Mesendoderm (in vitro differentiated cells): Measurements from ENCODE around the gene FAM81B.

Source experiments
- DNase-seq: peaks from one replicate; pipeline ENCODE4 v3.0.0; 2013
- H2AK5ac ChIP-seq: 2 replicates; pipeline ENCODE4 v1.6.1; 2013; ENCODE audit warnings: low read length, inconsistent platforms
- H2BK120ac ChIP-seq: 2 replicates; pipeline ENCODE4 v1.6.1; 2013; ENCODE audit warnings: low read depth, mild to moderate bottlenecking, low read length, moderate library complexity, mixed read lengths
- H2BK15ac ChIP-seq: replicated peaks from 2 replicates; pipeline ENCODE4 v1.6.1; 2013; ENCODE audit warnings: low read depth, mild to moderate bottlenecking, moderate library complexity
- H2BK5ac ChIP-seq: 2 replicates; pipeline ENCODE4 v1.6.1; 2013; ENCODE audit warnings: low read length, inconsistent platforms
- H3K18ac ChIP-seq: 2 replicates; pipeline ENCODE4 v1.6.1; 2013; ENCODE audit warnings: mild to moderate bottlenecking, low read length, mixed read lengths
- H3K23ac ChIP-seq: one replicate; pipeline ENCODE4 v1.6.1; 2013; ENCODE audit warnings: low read length
- H3K27ac ChIP-seq: 2 replicates; pipeline ENCODE4 v1.5.1; 2013; ENCODE audit warnings: low read depth, mild to moderate bottlenecking, inconsistent platforms, low read length, moderate library complexity
- H3K27me3 ChIP-seq: 2 replicates; pipeline ENCODE4 v1.6.1; 2013; ENCODE audit warnings: low read length, control low read depth, mild to moderate bottlenecking, inconsistent platforms; ENCODE audit not compliant: insufficient read depth, poor library complexity
- H3K36me3 ChIP-seq: 2 replicates; pipeline ENCODE4 v1.6.1; 2013; ENCODE audit warnings: low read length, inconsistent platforms; ENCODE audit not compliant: control insufficient read depth, insufficient read depth
- H3K4ac ChIP-seq: one replicate; pipeline ENCODE4 v1.6.1; 2013; ENCODE audit warnings: low read depth, mild to moderate bottlenecking, low read length, moderate library complexity
- H3K4me1 ChIP-seq: 2 replicates; pipeline ENCODE4 v1.6.1; 2013; ENCODE audit warnings: low read depth, low read length, inconsistent platforms; ENCODE audit not compliant: control insufficient read depth
- H3K4me2 ChIP-seq: 2 replicates; pipeline ENCODE4 v1.6.1; 2013; ENCODE audit warnings: low read length
- H3K4me3 ChIP-seq: 2 replicates; pipeline ENCODE4 v1.5.1; 2013; ENCODE audit warnings: mild to moderate bottlenecking, low read length
- H3K56ac ChIP-seq: one replicate; pipeline ENCODE4 v1.6.1; 2013; ENCODE audit warnings: low read length
- H3K79me1 ChIP-seq: 2 replicates; pipeline ENCODE4 v1.6.1; 2013; ENCODE audit warnings: low read length, inconsistent platforms
- H3K79me2 ChIP-seq: 2 replicates; pipeline ENCODE4 v1.6.1; 2013; ENCODE audit warnings: mild to moderate bottlenecking, low read length; ENCODE audit not compliant: control insufficient read depth, insufficient read depth
- H3K9ac ChIP-seq: 2 replicates; pipeline ENCODE4 v1.6.1; 2013; ENCODE audit warnings: low read length, inconsistent platforms
- H4K5ac ChIP-seq: one replicate; pipeline ENCODE4 v1.6.1; 2013; ENCODE audit warnings: low read length
- H4K8ac ChIP-seq: one replicate; pipeline ENCODE4 v1.6.1; 2013; ENCODE audit warnings: low read depth, mild to moderate bottlenecking, control low read depth, low read length, moderate library complexity
- WGBS: extraction: QIAGEN DNeasy Blood & Tissue Kit; methylation state at CpG from one replicate; pipeline ENCODE4 v1.1.7; 2013; ENCODE audit warnings: low lambda C conversion rate, missing lambda C conversion rate; ENCODE audit not compliant: insufficient coverage; ENCODE audit errors: extremely low coverage; 5-methylcytosine and 5-hydroxymethylcytosine counted together

FAM81B gene

DNA sequence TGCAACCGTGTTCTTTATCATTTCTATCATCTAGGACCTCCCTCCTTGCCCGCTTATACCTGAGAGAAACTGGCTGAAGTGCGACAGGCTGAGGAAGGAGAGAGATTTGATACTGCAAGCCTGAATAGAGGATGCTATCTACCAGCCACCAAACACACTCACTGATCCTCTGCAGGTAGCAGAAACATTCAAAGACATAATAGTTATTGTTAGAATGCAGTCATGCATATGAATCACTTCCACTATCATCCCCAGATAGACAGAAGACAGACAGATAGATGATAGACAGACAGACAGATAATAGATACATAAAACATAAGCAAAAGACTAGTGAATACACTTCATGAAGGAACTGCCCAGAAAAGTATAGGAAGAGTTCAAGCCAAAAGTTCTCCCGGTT is 32.9 kb downstream of the FAM81B start:
- Histone ChIP-seq H3K36me3 (no peaks in the 10 kb centered on the region), H4K8ac (no peak overlapping the region), H3K56ac (no peak overlapping the region), H3K79me1 (no peaks in the 10 kb centered on the region), H3K27me3 (no peaks in the 10 kb centered on the region), H3K4me2 (no peak overlapping the region), H2AK5ac (no peak overlapping the region), H3K18ac (no peak overlapping the region), H3K27ac (no peak overlapping the region), H2BK5ac (no peak overlapping the region), H3K4me1 (no peaks in the 10 kb centered on the region), H3K23ac (no peak overlapping the region), H3K9ac (no peak overlapping the region), H2BK15ac (no peak overlapping the region), H3K4me3 (no peak overlapping the region), H3K4ac (no peak overlapping the region), H3K79me2 (no peaks in the 10 kb centered on the region), H4K5ac (no peak overlapping the region), H2BK120ac (no peak overlapping the region)
- WGBS, result no CpG with 5 or more reads among the region's 4 CpGs
- no peak for DNase-seq

GRCh38 chr5:95424526-95424925 is 33.4 kb downstream of the FAM81B start:
- Histone ChIP-seq H4K5ac (no peak overlapping the region), H3K23ac (no peak overlapping the region), H3K4ac (no peak overlapping the region), H3K4me2 (no peak overlapping the region), H3K27me3 (no peaks in the 10 kb centered on the region), H4K8ac (no peak overlapping the region), H2BK15ac (no peak overlapping the region), H3K56ac (no peak overlapping the region), H3K36me3 (no peaks in the 10 kb centered on the region), H3K79me1 (no peaks in the 10 kb centered on the region), H3K4me1 (no peaks in the 10 kb centered on the region), H3K9ac (no peak overlapping the region), H3K18ac (no peak overlapping the region), H3K4me3 (no peak overlapping the region), H3K27ac (no peak overlapping the region), H2BK120ac (no peak overlapping the region), H2BK5ac (no peak overlapping the region), H3K79me2 (no peaks in the 10 kb centered on the region), H2AK5ac (no peak overlapping the region)
- no peak for DNase-seq
- WGBS, result no CpG with 5 or more reads among the region's 1 CpG

- H3K36me3 ChIP-seq, result no peaks in the 10 kb centered on the region
- no peaks in the 10 kb centered on the region for H3K79me1 ChIP-seq
- H3K27ac ChIP-seq, result no peak overlapping the region
- H3K9ac ChIP-seq, result no peak overlapping the region
- no peak overlapping the region for H2BK5ac ChIP-seq
- no peak overlapping the region for H3K23ac ChIP-seq
- no peak overlapping the region for H2BK120ac ChIP-seq
- no peak overlapping the region for H4K5ac ChIP-seq
- no CpG with 5 or more reads among the region's 5 CpGs for WGBS
- no peak overlapping the region for H2AK5ac ChIP-seq
- no peak overlapping the region for H3K18ac ChIP-seq
- no peak overlapping the region for H4K8ac ChIP-seq
- H3K4ac ChIP-seq, result no peak overlapping the region
- no peak overlapping the region for H3K4me2 ChIP-seq
- H3K4me3 ChIP-seq, result no peak overlapping the region
- no peaks in the 10 kb centered on the region for H3K4me1 ChIP-seq
- no peaks in the 10 kb centered on the region for H3K27me3 ChIP-seq
- no peaks in the 10 kb centered on the region for H3K79me2 ChIP-seq
- DNase-seq, result no peak
- H2BK15ac ChIP-seq, result no peak overlapping the region
- H3K56ac ChIP-seq, result no peak overlapping the region
Measured at GRCh38 chr5:95426227-95426626, 35.1 kb downstream of the FAM81B start.

DNA sequence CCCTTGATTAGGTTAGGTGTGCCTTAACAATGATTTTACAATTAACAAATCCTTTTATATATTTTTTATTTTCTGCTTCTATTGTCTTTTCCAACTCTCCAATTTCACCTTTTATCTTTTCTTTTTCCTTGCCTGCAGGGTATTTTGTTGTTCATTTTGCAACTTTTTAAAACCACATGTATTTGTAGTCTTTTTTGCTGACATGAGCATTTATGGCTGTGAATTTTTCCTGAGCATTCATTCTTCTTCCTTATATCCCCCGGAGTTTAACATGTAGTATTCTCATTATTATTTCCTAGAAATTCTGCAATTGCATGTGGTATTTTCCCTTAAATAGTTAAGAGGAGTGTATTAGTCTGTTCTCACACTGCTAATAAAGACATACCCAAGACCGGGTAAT is 41.6 kb downstream of the FAM81B start:
- H3K56ac ChIP-seq, result no peak overlapping the region
- H2BK120ac ChIP-seq, result no peak overlapping the region
- no peak overlapping the region for H4K8ac ChIP-seq
- no peak overlapping the region for H3K4ac ChIP-seq
- no peak overlapping the region for H3K9ac ChIP-seq
- DNase-seq, result no peak
- no peak overlapping the region for H3K4me3 ChIP-seq
- no peak overlapping the region for H2BK15ac ChIP-seq
- H3K27me3 ChIP-seq, result no peaks in the 10 kb centered on the region
- H3K79me1 ChIP-seq, result no peaks in the 10 kb centered on the region
- no peak overlapping the region for H3K18ac ChIP-seq
- H2AK5ac ChIP-seq, result no peak overlapping the region
- no peak overlapping the region for H3K4me2 ChIP-seq
- no peak overlapping the region for H3K23ac ChIP-seq
- no peaks in the 10 kb centered on the region for H3K36me3 ChIP-seq
- no peaks in the 10 kb centered on the region for H3K79me2 ChIP-seq
- no CpG with 5 or more reads among the region's 2 CpGs for WGBS
- H3K4me1 ChIP-seq, result no peaks in the 10 kb centered on the region
- no peak overlapping the region for H2BK5ac ChIP-seq
- H3K27ac ChIP-seq, result no peak overlapping the region
- no peak overlapping the region for H4K5ac ChIP-seq

DNA sequence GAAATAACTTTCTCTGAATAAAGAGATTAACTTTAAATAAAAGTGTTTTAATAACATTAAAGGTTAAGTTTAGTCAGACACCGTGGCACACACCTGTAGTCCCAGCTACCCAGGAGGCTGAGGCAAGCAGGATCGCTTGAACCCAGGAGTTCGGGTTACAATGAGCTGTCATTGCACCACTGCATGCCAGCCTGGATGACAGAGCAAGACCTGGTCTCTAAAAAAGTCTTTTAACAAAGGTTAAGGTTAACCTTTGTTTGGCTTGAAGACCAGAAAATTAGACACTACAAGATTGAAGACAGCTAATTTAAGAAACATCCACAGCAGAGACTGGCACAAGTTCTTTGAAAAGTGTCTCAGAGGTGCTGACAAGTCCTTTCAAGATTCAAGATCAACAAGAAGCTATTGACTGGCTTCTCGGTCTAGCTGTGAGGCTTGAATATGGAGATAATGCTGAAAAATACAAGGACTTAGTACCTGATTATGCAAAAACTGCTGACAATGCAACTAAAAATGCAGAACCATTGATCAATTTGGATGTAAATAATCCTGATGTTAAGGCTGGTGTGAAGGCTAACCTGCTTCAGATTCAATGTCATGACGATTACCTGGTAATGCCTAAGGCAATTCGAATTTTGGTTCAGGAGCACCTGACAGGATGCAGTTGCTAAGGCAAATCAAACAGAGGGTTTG is 48.8 kb downstream of the FAM81B start:
- DNase-seq, result peak; percentile 66
- no peak overlapping the region for H3K56ac ChIP-seq
- no peaks in the 10 kb centered on the region for H3K27me3 ChIP-seq
- no peak overlapping the region for H3K23ac ChIP-seq
- H2BK120ac ChIP-seq, result no peak overlapping the region
- H3K27ac ChIP-seq, result peak overlapping the region; percentile 37
- H3K4ac ChIP-seq, result no peak overlapping the region
- no peaks in the 10 kb centered on the region for H3K79me1 ChIP-seq
- H4K5ac ChIP-seq, result no peak overlapping the region
- H2BK5ac ChIP-seq, result no peak overlapping the region
- H3K4me3 ChIP-seq, result no peak overlapping the region
- no peak overlapping the region for H3K18ac ChIP-seq
- H2AK5ac ChIP-seq, result no peak overlapping the region
- no peak overlapping the region for H4K8ac ChIP-seq
- no peak overlapping the region for H3K4me2 ChIP-seq
- no peaks in the 10 kb centered on the region for H3K79me2 ChIP-seq
- H3K9ac ChIP-seq, result no peak overlapping the region
- H3K4me1 ChIP-seq, result no peaks in the 10 kb centered on the region
- no peak overlapping the region for H2BK15ac ChIP-seq
- no peaks in the 10 kb centered on the region for H3K36me3 ChIP-seq
- no CpG with 5 or more reads among the region's 6 CpGs for WGBS

GRCh38 chr5:95440825-95441224 is 49.7 kb downstream of the FAM81B start:
- Histone ChIP-seq H2BK15ac (no peak overlapping the region), H3K18ac (no peak overlapping the region), H3K27ac (no peak overlapping the region), H4K8ac (no peak overlapping the region), H3K27me3 (no peaks in the 10 kb centered on the region), H3K79me2 (no peaks in the 10 kb centered on the region), H4K5ac (no peak overlapping the region), H2BK5ac (no peak overlapping the region), H3K79me1 (no peaks in the 10 kb centered on the region), H3K4me1 (no peaks in the 10 kb centered on the region), H3K56ac (no peak overlapping the region), H3K9ac (no peak overlapping the region), H3K4ac (no peak overlapping the region), H2BK120ac (no peak overlapping the region), H3K36me3 (no peaks in the 10 kb centered on the region), H3K23ac (no peak overlapping the region), H3K4me2 (no peak overlapping the region), H2AK5ac (no peak overlapping the region), H3K4me3 (no peak overlapping the region)
- no CpG with 5 or more reads among the region's 10 CpGs for WGBS
- no peak for DNase-seq
